Ovary (tissue), 9 donors: ENCODE data around the gene EML6. TPM values are rescaled to one million over a fixed set of nuclear protein-coding genes. Genes with fewer than 3 reads are reported as not detected.

Experiments
- DNase-seq, 5 donors: peaks; one replicate each; pipeline ENCODE4 v3.0.0-alpha.2; 2019 to 2020
- H3K27ac ChIP-seq, 2 donors: fragments of 200-600 bp; one replicate each; pipeline versions ENCODE4 v1.5.1 to v1.8.0; 2019 to 2022
- H3K27me3 ChIP-seq: fragments of 200-600 bp; one replicate; pipeline ENCODE4 v1.8.0; 2022
- H3K36me3 ChIP-seq: fragments of 200-600 bp; sonication (generic); one replicate; pipeline ENCODE4 v1.5.1; 2019
- H3K4me1 ChIP-seq: one replicate; pipeline ENCODE4 v1.8.1; 2013; ENCODE audit warnings: mild to moderate bottlenecking, moderate library complexity; ENCODE audit not compliant: insufficient read depth
- H3K4me3 ChIP-seq: fragments of 200-600 bp; sonication (generic); one replicate; pipeline ENCODE4 v1.5.1; 2017
- H3K9me3 ChIP-seq, 2 donors: fragments of 200-600 bp in 1 of 2; sonication (generic) in 1 of 2; one replicate each; pipeline versions ENCODE4 v1.5.1 to v1.8.1; 2013 to 2019; ENCODE audit warnings: mild to moderate bottlenecking in 1 of 2, moderate library complexity in 1 of 2
- CTCF ChIP-seq, 3 donors: fragments of 450-650 bp in 2 of 3; fragments of 200-600 bp in 1 of 3; IDR thresholded peaks; one replicate each; pipeline versions ENCODE4 v1.5.1 to v1.8.0; 2016 to 2022; ENCODE audit warnings: antibody characterized with exemption in 3 of 3, mild to moderate bottlenecking in 1 of 3
- EP300 ChIP-seq: sonication (generic); formaldehyde crosslinking; IDR thresholded peaks from one replicate; pipeline ENCODE4 v1.6.1; 2017; ENCODE audit warnings: antibody characterized with exemption
- POLR2A ChIP-seq: fragments of 450-650 bp; IDR thresholded peaks from one replicate; pipeline ENCODE4 v1.6.1; 2017; ENCODE audit warnings: antibody characterized with exemption, mild to moderate bottlenecking, moderate library complexity
- WGBS, 3 donors: extraction: QIAGEN DNeasy Blood & Tissue Kit in 1 of 3; methylation state at CpG; one replicate each; pipeline versions ENCODE4 v1.1.5 to v1.1.7; 2013 to 2017; 5-methylcytosine and 5-hydroxymethylcytosine counted together
- intact Hi-C, 4 donors: fragments of 100-400 bp; cut with DNase I; formaldehyde crosslinking; loops; one replicate each; pipeline versions ENCODE4 v1.11.0 to v1.15.1; 2022 to 2023
- polyA plus RNA-seq, 2 donors: library from polyadenylated mRNA; stranded (reverse); fragments of 200-250 nt in 1 of 2; fragments of 350-450 nt in 1 of 2; fragmentation: Illumina TruSeq in 1 of 2; extraction: RNeasy Lipid Tissue Mini Kit (QIAGEN cat#74804) in 1 of 2; gene quantifications; one replicate each; pipeline ENCODE4 v1.2.3, GENCODE V29; 2013 to 2014
- total RNA-seq, 7 donors: library from RNA; depleted of rRNA in 2 of 7; stranded (reverse); fragments of >200 nt in 2 of 7; fragmentation: NEBNext Ultra II Directional in 3 of 7; extraction: Animal tissue kit (Norgen Biotek cat#: 25700) in 3 of 7; gene quantifications; one replicate each; pipeline versions ENCODE4 v1.1.0 to v1.2.4, GENCODE V29; 2016 to 2023
- donor health status: DM: no; HTN: no; CAD: no; lungs with moderate emphysema.
- donor health status: DM: no; HTN: no; CAD: no.
- donor health status: Bipolar disorder and iron deficiency.
- donor health status: DM: yes; HTN: yes; CAD: no.
- donor health status: DM: no; HTN: no; CAD: no.
- donor health status: DM: yes; HTN: yes; CAD: no.

The EML6 gene
- total and polyA plus RNA-seq, 9 donors: 0.22 to 3.7 (median 0.48) TPM

- H3K9me3 ChIP-seq: no peaks in the 10 kb centered on the region
- no peaks in the 10 kb centered on the region for H3K27me3 ChIP-seq
- H3K4me3 ChIP-seq: no peak overlapping the region
- intact Hi-C loops: no loop called here
- H3K27ac ChIP-seq: no peak overlapping the region
- WGBS, 3 donors: 88 to 90% (median 89%) methylated on average over 2 of the region's 2 CpGs
- no peak for DNase-seq
- no peaks in the 10 kb centered on the region for H3K4me1 ChIP-seq
- H3K36me3 ChIP-seq: no peaks in the 10 kb centered on the region
- TF ChIP-seq EP300 (no peak), POLR2A (no peak), CTCF (IDR thresholded peaks at IDR 0.05) (no peak)
Observed at GRCh38 chr2:54683596-54683995, 39.9 kb upstream of the EML6 start.

- no peaks in the 10 kb centered on the region for H3K9me3 ChIP-seq
- no peaks in the 10 kb centered on the region for H3K36me3 ChIP-seq
- no peak overlapping the region for H3K4me3 ChIP-seq
- no peak for DNase-seq
- H3K27me3 ChIP-seq: no peaks in the 10 kb centered on the region
- WGBS, 3 donors: 81 to 85% (median 82%) methylated on average over 4 of the region's 4 CpGs
- no peaks in the 10 kb centered on the region for H3K4me1 ChIP-seq
- intact Hi-C loops: no loop called here
- H3K27ac ChIP-seq: no peak overlapping the region
- TF ChIP-seq EP300: no peak
Observed at GRCh38 chr2:54685263-54685775, 38.1 kb upstream of the EML6 start.

- no peak overlapping the region for H3K27ac ChIP-seq
- WGBS, 3 donors: 89 to 91% (median 90%) methylated on average over 4 of the region's 4 CpGs
- DNase-seq: no peak
- no peaks in the 10 kb centered on the region for H3K4me1 ChIP-seq
- no peaks in the 10 kb centered on the region for H3K27me3 ChIP-seq
- H3K4me3 ChIP-seq: no peak overlapping the region
- TF ChIP-seq EP300 (no peak), CTCF (IDR thresholded peaks at IDR 0.05) (no peak), POLR2A (no peak)
- intact Hi-C loops: no loop called here
- no peaks in the 10 kb centered on the region for H3K9me3 ChIP-seq
- no peaks in the 10 kb centered on the region for H3K36me3 ChIP-seq
Observed at GRCh38 chr2:54687595-54688152, 35.8 kb upstream of the EML6 start.

GRCh38 chr2:54691445-54692135 is 31.9 kb upstream of the EML6 start:
- Histone ChIP-seq H3K27ac (no peak overlapping the region), H3K4me3 (no peak overlapping the region), H3K9me3 (no peaks in the 10 kb centered on the region), H3K4me1 (no peaks in the 10 kb centered on the region), H3K27me3 (no peaks in the 10 kb centered on the region), H3K36me3 (no peaks in the 10 kb centered on the region)
- WGBS, 3 donors: 84 to 92% (median 87%) methylated on average over 8 of the region's 8 CpGs
- no peak for DNase-seq
- intact Hi-C loops: no loop called here
- TF ChIP-seq POLR2A (no peak), CTCF (IDR thresholded peaks at IDR 0.05) (no peak), EP300 (no peak)

GRCh38 chr2:54692556-54692955 is 30.9 kb upstream of the EML6 start:
- Histone ChIP-seq H3K27me3 (no peaks in the 10 kb centered on the region), H3K27ac (no peak overlapping the region), H3K4me1 (no peaks in the 10 kb centered on the region), H3K9me3 (no peaks in the 10 kb centered on the region), H3K4me3 (no peak overlapping the region), H3K36me3 (no peaks in the 10 kb centered on the region)
- intact Hi-C loops: no loop called here
- no peak for DNase-seq
- TF ChIP-seq EP300 (no peak), CTCF (IDR thresholded peaks at IDR 0.05) (no peak), POLR2A (no peak)
